ENCODE data around the gene DYNLT4.

- TF ChIP-seq, protein P1, sequence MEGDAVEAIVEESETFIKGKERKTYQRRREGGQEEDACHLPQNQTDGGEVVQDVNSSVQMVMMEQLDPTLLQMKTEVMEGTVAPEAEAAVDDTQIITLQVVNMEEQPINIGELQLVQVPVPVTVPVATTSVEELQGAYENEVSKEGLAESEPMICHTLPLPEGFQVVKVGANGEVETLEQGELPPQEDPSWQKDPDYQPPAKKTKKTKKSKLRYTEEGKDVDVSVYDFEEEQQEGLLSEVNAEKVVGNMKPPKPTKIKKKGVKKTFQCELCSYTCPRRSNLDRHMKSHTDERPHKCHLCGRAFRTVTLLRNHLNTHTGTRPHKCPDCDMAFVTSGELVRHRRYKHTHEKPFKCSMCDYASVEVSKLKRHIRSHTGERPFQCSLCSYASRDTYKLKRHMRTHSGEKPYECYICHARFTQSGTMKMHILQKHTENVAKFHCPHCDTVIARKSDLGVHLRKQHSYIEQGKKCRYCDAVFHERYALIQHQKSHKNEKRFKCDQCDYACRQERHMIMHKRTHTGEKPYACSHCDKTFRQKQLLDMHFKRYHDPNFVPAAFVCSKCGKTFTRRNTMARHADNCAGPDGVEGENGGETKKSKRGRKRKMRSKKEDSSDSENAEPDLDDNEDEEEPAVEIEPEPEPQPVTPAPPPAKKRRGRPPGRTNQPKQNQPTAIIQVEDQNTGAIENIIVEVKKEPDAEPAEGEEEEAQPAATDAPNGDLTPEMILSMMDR (IDR thresholded peaks at IDR 0.05; ENCODE audit: low read depth, low read length, poor library complexity, severe bottlenecking): no peak
- TF ChIP-seq EZH2phosphoT487 (IDR thresholded peaks at IDR 0.05; ENCODE audit: borderline replicate concordance, low read length): no peak
Measured at GRCh38 chr1:44759077-44759476, 48.1 kb downstream of the DYNLT4 start.

Measured in DOHH2 (cell line).